Mesendoderm (in vitro differentiated cells): Measurements from ENCODE around the gene DLD.

Source experiments
- DNase-seq: peaks from one replicate; pipeline ENCODE4 v3.0.0; 2013
- H2AK5ac ChIP-seq: 2 replicates; pipeline ENCODE4 v1.6.1; 2013; ENCODE audit warnings: low read length, inconsistent platforms
- H2BK120ac ChIP-seq: 2 replicates; pipeline ENCODE4 v1.6.1; 2013; ENCODE audit warnings: low read depth, mild to moderate bottlenecking, low read length, moderate library complexity, mixed read lengths
- H2BK15ac ChIP-seq: replicated peaks from 2 replicates; pipeline ENCODE4 v1.6.1; 2013; ENCODE audit warnings: low read depth, mild to moderate bottlenecking, moderate library complexity
- H2BK5ac ChIP-seq: 2 replicates; pipeline ENCODE4 v1.6.1; 2013; ENCODE audit warnings: low read length, inconsistent platforms
- H3K18ac ChIP-seq: 2 replicates; pipeline ENCODE4 v1.6.1; 2013; ENCODE audit warnings: mild to moderate bottlenecking, low read length, mixed read lengths
- H3K23ac ChIP-seq: one replicate; pipeline ENCODE4 v1.6.1; 2013; ENCODE audit warnings: low read length
- H3K27ac ChIP-seq: 2 replicates; pipeline ENCODE4 v1.5.1; 2013; ENCODE audit warnings: low read depth, mild to moderate bottlenecking, inconsistent platforms, low read length, moderate library complexity
- H3K27me3 ChIP-seq: 2 replicates; pipeline ENCODE4 v1.6.1; 2013; ENCODE audit warnings: low read length, control low read depth, mild to moderate bottlenecking, inconsistent platforms; ENCODE audit not compliant: insufficient read depth, poor library complexity
- H3K36me3 ChIP-seq: 2 replicates; pipeline ENCODE4 v1.6.1; 2013; ENCODE audit warnings: low read length, inconsistent platforms; ENCODE audit not compliant: control insufficient read depth, insufficient read depth
- H3K4ac ChIP-seq: one replicate; pipeline ENCODE4 v1.6.1; 2013; ENCODE audit warnings: low read depth, mild to moderate bottlenecking, low read length, moderate library complexity
- H3K4me1 ChIP-seq: 2 replicates; pipeline ENCODE4 v1.6.1; 2013; ENCODE audit warnings: low read depth, low read length, inconsistent platforms; ENCODE audit not compliant: control insufficient read depth
- H3K4me2 ChIP-seq: 2 replicates; pipeline ENCODE4 v1.6.1; 2013; ENCODE audit warnings: low read length
- H3K4me3 ChIP-seq: 2 replicates; pipeline ENCODE4 v1.5.1; 2013; ENCODE audit warnings: mild to moderate bottlenecking, low read length
- H3K56ac ChIP-seq: one replicate; pipeline ENCODE4 v1.6.1; 2013; ENCODE audit warnings: low read length
- H3K79me1 ChIP-seq: 2 replicates; pipeline ENCODE4 v1.6.1; 2013; ENCODE audit warnings: low read length, inconsistent platforms
- H3K79me2 ChIP-seq: 2 replicates; pipeline ENCODE4 v1.6.1; 2013; ENCODE audit warnings: mild to moderate bottlenecking, low read length; ENCODE audit not compliant: control insufficient read depth, insufficient read depth
- H3K9ac ChIP-seq: 2 replicates; pipeline ENCODE4 v1.6.1; 2013; ENCODE audit warnings: low read length, inconsistent platforms
- H4K5ac ChIP-seq: one replicate; pipeline ENCODE4 v1.6.1; 2013; ENCODE audit warnings: low read length
- H4K8ac ChIP-seq: one replicate; pipeline ENCODE4 v1.6.1; 2013; ENCODE audit warnings: low read depth, mild to moderate bottlenecking, control low read depth, low read length, moderate library complexity
- WGBS: extraction: QIAGEN DNeasy Blood & Tissue Kit; methylation state at CpG from one replicate; pipeline ENCODE4 v1.1.7; 2013; ENCODE audit warnings: low lambda C conversion rate, missing lambda C conversion rate; ENCODE audit not compliant: insufficient coverage; ENCODE audit errors: extremely low coverage; 5-methylcytosine and 5-hydroxymethylcytosine counted together

The DLD gene

DNA sequence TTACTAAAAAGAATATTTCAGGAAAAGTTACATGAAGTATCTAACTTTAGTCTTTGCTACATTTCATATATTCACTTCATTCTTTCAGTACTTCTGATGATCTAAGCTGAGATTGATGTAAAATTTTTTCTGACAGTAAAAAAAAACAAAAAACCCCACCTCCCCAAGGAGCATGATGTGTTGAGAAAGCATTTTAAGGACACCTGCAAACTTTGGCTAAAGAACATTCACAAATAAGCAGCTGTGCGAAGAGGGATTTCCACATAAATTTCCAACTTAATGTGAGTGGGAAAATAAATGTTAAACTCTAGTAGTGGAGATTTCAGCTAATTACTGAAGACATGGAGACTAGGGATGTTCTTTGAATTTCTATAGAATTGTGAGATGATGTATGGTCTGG lies 35.5 kb downstream of the DLD start:
- no peak overlapping the region for H3K27ac ChIP-seq
- no peak overlapping the region for H3K9ac ChIP-seq
- no peak overlapping the region for H3K4me2 ChIP-seq
- H2BK5ac ChIP-seq = no peak overlapping the region
- no peak for DNase-seq
- H3K23ac ChIP-seq = no peak overlapping the region
- no peak overlapping the region for H3K56ac ChIP-seq
- H3K36me3 ChIP-seq = peaks cover 1% of the 10 kb centered on the region
- no peak overlapping the region for H4K5ac ChIP-seq
- H3K4me3 ChIP-seq = no peak overlapping the region
- no peak overlapping the region for H4K8ac ChIP-seq
- no peaks in the 10 kb centered on the region for H3K79me2 ChIP-seq
- no peak overlapping the region for H2BK15ac ChIP-seq
- H3K79me1 ChIP-seq = no peaks in the 10 kb centered on the region
- no CpG with 5 or more reads among the region's 1 CpG for WGBS
- H3K18ac ChIP-seq = no peak overlapping the region
- H3K4me1 ChIP-seq = no peaks in the 10 kb centered on the region
- H2BK120ac ChIP-seq = no peak overlapping the region
- no peak overlapping the region for H2AK5ac ChIP-seq
- H3K27me3 ChIP-seq = no peaks in the 10 kb centered on the region
- no peak overlapping the region for H3K4ac ChIP-seq

- H3K79me2 ChIP-seq = no peaks in the 10 kb centered on the region
- no peak overlapping the region for H3K18ac ChIP-seq
- no peaks in the 10 kb centered on the region for H3K79me1 ChIP-seq
- H3K4me1 ChIP-seq = peaks cover 6% of the 10 kb centered on the region
- H3K4me2 ChIP-seq = no peak overlapping the region
- no peak overlapping the region for H3K4me3 ChIP-seq
- no peak overlapping the region for H4K5ac ChIP-seq
- H3K4ac ChIP-seq = no peak overlapping the region
- no peak overlapping the region for H2BK5ac ChIP-seq
- H3K36me3 ChIP-seq = no peaks in the 10 kb centered on the region
- no peak for DNase-seq
- no CpG with 5 or more reads among the region's 5 CpGs for WGBS
- H2BK120ac ChIP-seq = no peak overlapping the region
- H3K9ac ChIP-seq = no peak overlapping the region
- H3K56ac ChIP-seq = peak overlapping the region; percentile 50
- no peak overlapping the region for H3K23ac ChIP-seq
- no peaks in the 10 kb centered on the region for H3K27me3 ChIP-seq
- H4K8ac ChIP-seq = no peak overlapping the region
- H2BK15ac ChIP-seq = no peak overlapping the region
- no peak overlapping the region for H2AK5ac ChIP-seq
- peak overlapping the region; percentile 70 for H3K27ac ChIP-seq
These were observed 40.9 kb downstream of the DLD start for GRCh38 chr7:107931740-107932515.

DNA sequence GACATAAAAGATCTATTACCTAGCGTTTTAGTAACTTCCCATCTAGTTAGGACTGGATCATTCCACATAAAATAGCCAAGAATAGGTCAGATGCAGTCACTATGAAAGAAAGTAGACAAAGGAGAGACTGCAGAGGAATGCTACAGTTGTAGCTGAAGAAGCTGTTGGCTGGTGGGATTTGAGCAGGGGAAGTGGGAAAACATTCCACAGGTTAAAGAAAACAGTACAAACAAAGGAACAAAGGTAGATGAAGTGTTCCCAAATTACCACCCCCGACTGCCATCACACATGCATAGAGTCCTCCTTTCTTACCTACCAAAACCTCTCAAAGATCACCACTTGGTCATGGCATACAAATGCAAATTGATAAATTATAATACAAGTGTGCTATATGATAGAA lies 41.8 kb downstream of the DLD start:
- no peak overlapping the region for H2AK5ac ChIP-seq
- peaks cover 6% of the 10 kb centered on the region for H3K4me1 ChIP-seq
- no peak overlapping the region for H4K5ac ChIP-seq
- H3K4me2 ChIP-seq = no peak overlapping the region
- no peak overlapping the region for H3K4me3 ChIP-seq
- no peak overlapping the region for H2BK5ac ChIP-seq
- H3K9ac ChIP-seq = no peak overlapping the region
- H3K79me1 ChIP-seq = no peaks in the 10 kb centered on the region
- no peaks in the 10 kb centered on the region for H3K36me3 ChIP-seq
- H4K8ac ChIP-seq = no peak overlapping the region
- H3K4ac ChIP-seq = no peak overlapping the region
- H3K27me3 ChIP-seq = no peaks in the 10 kb centered on the region
- no peak overlapping the region for H2BK15ac ChIP-seq
- peak overlapping the region; percentile 70 for H3K27ac ChIP-seq
- no CpG with 5 or more reads among the region's 2 CpGs for WGBS
- no peak overlapping the region for H3K56ac ChIP-seq
- no peak overlapping the region for H2BK120ac ChIP-seq
- no peaks in the 10 kb centered on the region for H3K79me2 ChIP-seq
- peak; percentile 61 for DNase-seq
- no peak overlapping the region for H3K18ac ChIP-seq
- H3K23ac ChIP-seq = no peak overlapping the region

- Histone ChIP-seq H2AK5ac (no peak overlapping the region), H3K27me3 (no peaks in the 10 kb centered on the region), H3K27ac (no peak overlapping the region), H3K4me1 (peaks cover 6% of the 10 kb centered on the region), H3K79me1 (no peaks in the 10 kb centered on the region), H2BK120ac (no peak overlapping the region), H3K4ac (no peak overlapping the region), H3K18ac (no peak overlapping the region), H3K56ac (no peak overlapping the region), H3K4me3 (no peak overlapping the region), H4K5ac (no peak overlapping the region), H3K79me2 (no peaks in the 10 kb centered on the region), H3K36me3 (no peaks in the 10 kb centered on the region), H3K23ac (no peak overlapping the region), H2BK15ac (no peak overlapping the region), H3K4me2 (no peak overlapping the region), H2BK5ac (no peak overlapping the region), H4K8ac (no peak overlapping the region), H3K9ac (no peak overlapping the region)
- WGBS = no CpG with 5 or more reads among the region's 6 CpGs
- DNase-seq = peak; percentile 48
These were observed 42.5 kb downstream of the DLD start for GRCh38 chr7:107933386-107934013.

- Histone ChIP-seq H2BK15ac (no peak overlapping the region), H3K4me3 (no peak overlapping the region), H3K9ac (no peak overlapping the region), H3K56ac (no peak overlapping the region), H3K23ac (no peak overlapping the region), H3K79me2 (no peaks in the 10 kb centered on the region), H4K5ac (no peak overlapping the region), H3K27ac (no peak overlapping the region), H4K8ac (no peak overlapping the region), H3K4me1 (peaks cover 6% of the 10 kb centered on the region), H3K4me2 (no peak overlapping the region), H3K18ac (no peak overlapping the region), H2AK5ac (no peak overlapping the region), H3K4ac (no peak overlapping the region), H3K36me3 (peaks cover 2% of the 10 kb centered on the region), H3K79me1 (no peaks in the 10 kb centered on the region), H2BK120ac (no peak overlapping the region), H3K27me3 (no peaks in the 10 kb centered on the region), H2BK5ac (no peak overlapping the region)
- WGBS = no CpG with 5 or more reads among the region's 8 CpGs
- no peak for DNase-seq
These were observed 44.2 kb downstream of the DLD start for GRCh38 chr7:107934991-107935770.
